Nephron progenitor cell (in vitro differentiated cells): Measurements from ENCODE around the gene PELI3.

Experiments
- DNase-seq: peaks from one replicate; pipeline ENCODE4 v3.0.0; 2021
- H3K27ac Mint-ChIP-seq: 2 replicates; pipeline ENCODE4 v1.8.0; 2021; ENCODE audit warnings: mild to moderate bottlenecking, moderate library complexity, mixed read lengths
- H3K27me3 Mint-ChIP-seq: 2 replicates; pipeline ENCODE4 v1.8.0; 2021; ENCODE audit warnings: mild to moderate bottlenecking, low read depth, mixed read lengths; ENCODE audit not compliant: poor library complexity
- H3K36me3 Mint-ChIP-seq: 2 replicates; pipeline ENCODE4 v1.8.0; 2021; ENCODE audit warnings: low read depth, mixed read lengths
- H3K4me1 Mint-ChIP-seq: 2 replicates; pipeline ENCODE4 v1.8.0; 2021; ENCODE audit warnings: mixed read lengths
- H3K4me3 Mint-ChIP-seq: 2 replicates; pipeline ENCODE4 v1.8.0; 2021; ENCODE audit warnings: mild to moderate bottlenecking, moderate library complexity, mixed read lengths
- H3K9me3 Mint-ChIP-seq: 2 replicates; pipeline ENCODE4 v1.8.0; 2021; ENCODE audit warnings: mild to moderate bottlenecking, moderate library complexity, mixed read lengths
- CTCF ChIP-seq: fragments of 200-600 bp; sonication (generic); IDR thresholded peaks from 2 replicates; pipeline ENCODE4 v1.5.0; 2021; ENCODE audit warnings: antibody characterized with exemption

PELI3 gene

GRCh38 chr11:66491315-66491935 lies 24.7 kb downstream of the PELI3 start:
- peak; percentile 47 for DNase-seq
- H3K27ac Mint-ChIP-seq, result no peak overlapping the region

GRCh38 chr11:66492161-66492865 lies 25.6 kb downstream of the PELI3 start:
- no peak overlapping the region for H3K27ac Mint-ChIP-seq
- H3K27me3 Mint-ChIP-seq, result no peaks in the 10 kb centered on the region
- DNase-seq, result no peak
- no peak for TF ChIP-seq CTCF
- H3K9me3 Mint-ChIP-seq, result no peaks in the 10 kb centered on the region
- peaks cover 4% of the 10 kb centered on the region for H3K4me1 Mint-ChIP-seq
- H3K36me3 Mint-ChIP-seq, result peaks cover 20% of the 10 kb centered on the region
- H3K4me3 Mint-ChIP-seq, result no peak overlapping the region

More at GRCh38 chr11:66491315-66491935, 24.7 kb downstream of the PELI3 start:
- peak; percentile 48 for TF ChIP-seq CTCF
- Mint-ChIP-seq H3K27me3 (no peaks in the 10 kb centered on the region), H3K4me3 (no peak overlapping the region), H3K9me3 (no peaks in the 10 kb centered on the region), H3K36me3 (peaks cover 15% of the 10 kb centered on the region), H3K4me1 (peaks cover 4% of the 10 kb centered on the region)

- Mint-ChIP-seq H3K36me3 (peaks cover 20% of the 10 kb centered on the region), H3K27me3 (no peaks in the 10 kb centered on the region), H3K27ac (peak overlapping the region; percentile 25), H3K9me3 (no peaks in the 10 kb centered on the region), H3K4me1 (peaks cover 4% of the 10 kb centered on the region), H3K4me3 (no peak overlapping the region)
- TF ChIP-seq CTCF, result no peak
- no peak for DNase-seq
Observed at GRCh38 chr11:66493130-66493529, 26.4 kb downstream of the PELI3 start.

GRCh38 chr11:66494458-66494857 lies 27.8 kb downstream of the PELI3 start:
- Mint-ChIP-seq H3K4me3 (no peak overlapping the region), H3K9me3 (no peaks in the 10 kb centered on the region), H3K27me3 (no peaks in the 10 kb centered on the region), H3K36me3 (peaks cover 23% of the 10 kb centered on the region), H3K4me1 (peaks cover 4% of the 10 kb centered on the region), H3K27ac (no peak overlapping the region)
- TF ChIP-seq CTCF, result no peak
- no peak for DNase-seq

- no peaks in the 10 kb centered on the region for H3K9me3 Mint-ChIP-seq
- TF ChIP-seq CTCF, result no peak
- H3K4me1 Mint-ChIP-seq, result peaks cover 4% of the 10 kb centered on the region
- DNase-seq, result no peak
- H3K27ac Mint-ChIP-seq, result no peak overlapping the region
- H3K4me3 Mint-ChIP-seq, result no peak overlapping the region
- no peaks in the 10 kb centered on the region for H3K27me3 Mint-ChIP-seq
- peaks cover 22% of the 10 kb centered on the region for H3K36me3 Mint-ChIP-seq
Observed at GRCh38 chr11:66494935-66495334, 28.2 kb downstream of the PELI3 start.
